KOPT-K1 (cell line): Measurements from ENCODE around the gene TARS2.

Experiments used
- H3K27ac ChIP-seq: fragments of 200-600 bp; sonication (generic); 2 replicates; pipeline ENCODE4 v1.5.1; 2016; ENCODE audit warnings: antibody characterized with exemption, mild to moderate bottlenecking, low read depth, low read length; ENCODE audit not compliant: poor library complexity, severe bottlenecking
- H3K36me3 ChIP-seq: fragments of 200-600 bp; sonication (generic); 2 replicates; pipeline ENCODE4 v1.5.1; 2017; ENCODE audit warnings: antibody characterized with exemption, mild to moderate bottlenecking, low read length, moderate library complexity; ENCODE audit not compliant: insufficient read depth
- H3K9me3 ChIP-seq: fragments of 200-600 bp; sonication (generic); 2 replicates; pipeline ENCODE4 v1.5.1; 2017; ENCODE audit warnings: antibody characterized with exemption, low read length, mild to moderate bottlenecking; ENCODE audit not compliant: insufficient read depth, poor library complexity, severe bottlenecking

TARS2 gene

DNA sequence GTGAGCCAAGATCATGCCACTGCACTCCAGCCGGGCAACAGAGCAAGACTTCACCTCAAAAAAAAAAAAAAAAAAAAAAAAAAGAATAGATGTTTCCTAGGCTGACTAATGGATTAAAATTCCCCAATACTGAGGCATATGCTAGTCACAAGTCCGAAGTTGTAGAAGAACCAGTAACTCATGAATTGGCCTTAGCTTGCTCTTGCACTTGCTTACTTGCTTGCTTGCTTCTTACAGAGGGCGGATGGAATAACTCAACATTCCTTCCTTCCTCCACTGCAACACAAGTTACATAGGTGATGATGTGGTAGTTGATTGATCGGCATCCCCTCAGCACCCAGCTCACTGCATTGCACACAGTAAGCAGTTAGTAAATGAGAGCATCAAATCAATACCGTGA lies 2.8 kb upstream of the TARS2 start:
- no peaks in the 10 kb centered on the region for H3K9me3 ChIP-seq
- no peak overlapping the region for H3K27ac ChIP-seq
- peaks cover 8% of the 10 kb centered on the region for H3K36me3 ChIP-seq

DNA sequence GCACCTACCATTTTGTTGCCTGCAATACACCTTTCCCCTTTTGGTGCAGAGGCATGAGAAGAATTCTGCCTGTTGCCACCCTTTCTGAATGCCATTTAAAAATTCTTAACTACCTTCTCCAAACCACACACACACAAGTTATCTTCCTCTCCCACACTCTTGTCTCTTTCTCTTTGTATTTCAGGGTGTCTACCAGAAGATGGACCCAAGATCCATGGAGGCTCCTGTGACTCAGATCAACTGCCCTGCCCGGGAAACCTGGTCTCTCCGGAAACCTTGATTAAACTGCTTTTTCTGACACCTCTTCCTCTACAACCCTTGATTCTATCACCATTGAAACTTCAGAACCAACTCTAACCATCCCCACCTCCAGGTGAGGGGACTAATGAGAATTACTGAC lies 2.4 kb upstream of the TARS2 start:
- H3K27ac ChIP-seq, result no peak overlapping the region

DNA sequence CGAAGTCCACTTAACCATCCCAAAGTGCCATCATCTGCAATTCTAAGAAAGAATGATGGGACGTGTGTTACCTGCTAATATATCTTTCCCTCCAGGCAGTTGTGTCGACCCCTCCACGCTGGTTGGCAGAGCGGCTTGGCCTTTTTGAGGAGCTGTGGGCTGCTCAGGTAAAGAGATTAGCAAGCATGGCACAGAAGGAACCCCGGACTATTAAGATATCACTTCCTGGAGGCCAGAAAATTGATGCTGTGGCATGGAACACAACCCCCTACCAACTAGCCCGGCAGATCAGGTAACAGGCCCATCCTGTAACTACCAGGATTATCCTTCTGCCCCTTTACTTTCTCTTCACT lies 520 bp downstream of the TARS2 start:
- peaks cover 36% of the 10 kb centered on the region for H3K36me3 ChIP-seq
- peak overlapping the region; percentile 74 for H3K27ac ChIP-seq
- no peaks in the 10 kb centered on the region for H3K9me3 ChIP-seq

More for the DNA sequence above, 2.4 kb upstream of the TARS2 start:
- no peaks in the 10 kb centered on the region for H3K9me3 ChIP-seq
- peaks cover 10% of the 10 kb centered on the region for H3K36me3 ChIP-seq

DNA sequence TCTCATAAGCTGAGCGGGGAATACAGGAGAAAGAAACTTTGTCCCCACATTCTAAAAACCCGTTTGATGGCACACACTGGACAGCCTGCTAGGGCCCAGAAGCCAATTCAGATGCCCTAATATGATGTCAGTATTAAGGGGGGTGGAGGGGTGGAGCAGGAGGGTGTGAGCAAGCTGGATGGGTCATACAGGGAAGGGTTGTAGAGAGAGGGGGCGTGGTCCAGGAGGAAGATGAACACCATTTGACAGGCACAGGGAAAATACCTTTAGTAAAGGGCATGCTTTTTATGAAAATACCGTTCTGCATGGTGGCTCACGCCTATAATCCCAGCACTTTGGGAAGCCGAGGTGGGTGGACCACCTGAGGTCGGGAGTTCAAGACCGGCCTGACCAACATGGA lies 6.0 kb downstream of the TARS2 start:
- H3K36me3 ChIP-seq, result peaks cover 75% of the 10 kb centered on the region
- H3K27ac ChIP-seq, result no peak overlapping the region
- no peaks in the 10 kb centered on the region for H3K9me3 ChIP-seq

DNA sequence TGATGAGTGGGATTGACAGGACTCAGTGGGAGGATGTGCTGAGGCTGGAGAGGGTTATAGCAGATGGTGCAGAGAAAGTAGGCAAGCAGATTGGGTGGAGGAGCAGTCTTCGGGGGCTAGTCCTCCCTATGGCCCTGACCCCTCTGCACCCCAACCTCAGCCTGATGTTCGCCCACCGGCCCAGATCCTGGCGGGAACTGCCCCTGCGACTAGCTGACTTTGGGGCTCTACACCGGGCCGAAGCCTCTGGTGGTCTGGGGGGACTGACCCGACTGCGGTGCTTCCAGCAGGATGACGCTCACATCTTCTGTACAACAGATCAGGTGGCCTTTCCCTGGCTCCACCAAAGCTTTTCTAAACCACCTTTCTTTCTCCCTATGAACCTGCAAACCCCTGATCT lies 11.1 kb downstream of the TARS2 start:
- Histone ChIP-seq H3K36me3 (peaks cover 73% of the 10 kb centered on the region), H3K27ac (no peak overlapping the region), H3K9me3 (no peaks in the 10 kb centered on the region)

DNA sequence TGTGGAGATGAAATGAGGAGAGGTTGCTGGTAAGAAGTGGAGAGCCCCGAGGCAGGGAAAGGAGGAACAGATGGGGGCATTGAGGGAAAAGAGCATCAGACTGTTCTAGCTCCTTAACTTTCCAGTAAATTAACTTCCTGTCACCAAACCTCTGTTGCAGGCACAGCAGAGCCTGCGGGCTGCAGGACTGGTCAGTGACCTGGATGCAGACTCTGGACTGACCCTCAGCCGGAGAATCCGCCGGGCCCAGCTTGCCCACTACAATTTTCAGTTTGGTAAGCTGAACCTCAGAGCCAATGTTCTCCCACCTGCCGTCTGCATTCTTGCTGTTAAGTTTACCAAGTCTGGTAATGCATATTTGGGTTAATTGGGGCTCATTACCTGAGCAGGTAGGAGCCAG lies 18.2 kb downstream of the TARS2 start:
- peaks cover 56% of the 10 kb centered on the region for H3K36me3 ChIP-seq
- H3K27ac ChIP-seq, result no peak overlapping the region
- no peaks in the 10 kb centered on the region for H3K9me3 ChIP-seq

DNA sequence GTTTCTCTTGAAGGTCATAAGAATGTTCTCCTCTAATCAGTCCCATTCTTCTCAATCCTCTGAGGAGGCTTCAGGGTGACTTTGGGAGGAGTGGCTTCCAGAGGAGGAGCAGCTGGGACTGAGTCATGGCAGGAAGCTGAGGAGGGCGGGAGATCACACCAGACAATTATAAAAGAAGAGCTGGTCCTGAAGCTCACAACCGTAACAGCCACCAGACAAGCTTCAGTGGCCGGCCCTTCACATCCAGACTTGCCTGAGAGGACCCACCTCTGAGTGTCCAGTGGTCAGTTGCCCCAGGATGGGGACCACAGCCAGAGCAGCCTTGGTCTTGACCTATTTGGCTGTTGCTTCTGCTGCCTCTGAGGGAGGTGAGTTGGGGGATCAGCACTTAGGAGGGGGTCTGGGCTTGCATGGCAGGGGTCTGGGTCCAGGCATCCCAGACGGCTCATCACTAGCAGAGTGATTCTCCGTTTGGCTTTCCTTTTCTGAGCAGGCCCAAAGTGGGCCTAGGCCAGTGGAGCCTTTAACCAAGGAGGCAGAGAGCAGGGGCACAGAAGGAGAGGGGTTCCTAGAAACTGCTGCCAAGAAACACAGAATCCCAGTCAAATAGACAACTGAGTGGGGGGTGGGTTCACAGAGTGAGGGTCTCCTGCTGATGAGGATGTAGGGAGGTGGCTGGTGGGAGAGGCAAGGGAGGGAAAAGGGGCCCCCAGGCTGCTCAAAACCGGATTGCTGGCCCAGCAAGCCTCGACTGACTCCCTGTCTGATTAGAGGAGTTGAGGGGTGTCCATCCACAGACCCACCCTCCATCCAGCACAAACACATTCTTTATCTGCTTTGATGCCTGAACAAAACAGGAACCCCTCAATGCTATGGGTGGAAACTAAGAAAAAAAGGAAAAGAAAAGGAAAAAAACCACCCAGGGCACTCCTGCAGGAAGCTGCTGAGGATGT lies 21.0 kb downstream of the TARS2 start, which contains the start of gene ECM1:
Gene ECM1, plus strand, starts transcription at position 198 of the 953 bp plus-strand sequence. Its CDS starts 101 bp downstream, at position 299.
- Histone ChIP-seq H3K9me3 (no peaks in the 10 kb centered on the region), H3K36me3 (peaks cover 37% of the 10 kb centered on the region), H3K27ac (no peak within 1 kb of the TSS)

- Histone ChIP-seq H3K27ac (no peak overlapping the region), H3K36me3 (peaks cover 33% of the 10 kb centered on the region), H3K9me3 (no peaks in the 10 kb centered on the region)
These were observed 21.8 kb downstream of the TARS2 start for GRCh38 chr1:150508982-150509381.

DNA sequence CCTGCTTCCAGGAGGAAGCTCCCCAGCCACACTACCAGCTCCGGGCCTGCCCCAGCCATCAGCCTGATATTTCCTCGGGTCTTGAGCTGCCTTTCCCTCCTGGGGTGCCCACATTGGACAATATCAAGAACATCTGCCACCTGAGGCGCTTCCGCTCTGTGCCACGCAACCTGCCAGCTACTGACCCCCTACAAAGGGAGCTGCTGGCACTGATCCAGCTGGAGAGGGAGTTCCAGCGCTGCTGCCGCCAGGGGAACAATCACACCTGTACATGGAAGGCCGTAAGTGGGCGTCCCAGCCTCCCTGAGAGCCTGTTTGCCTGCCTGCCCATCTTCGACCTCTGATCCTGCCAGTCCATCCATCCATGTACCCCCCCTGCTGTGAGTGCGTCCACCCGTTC lies 24.3 kb downstream of the TARS2 start:
- H3K36me3 ChIP-seq, result peaks cover 7% of the 10 kb centered on the region; the same call in 1 of the 2 replicates
- H3K27ac ChIP-seq, result no peak overlapping the region
- no peaks in the 10 kb centered on the region for H3K9me3 ChIP-seq

DNA sequence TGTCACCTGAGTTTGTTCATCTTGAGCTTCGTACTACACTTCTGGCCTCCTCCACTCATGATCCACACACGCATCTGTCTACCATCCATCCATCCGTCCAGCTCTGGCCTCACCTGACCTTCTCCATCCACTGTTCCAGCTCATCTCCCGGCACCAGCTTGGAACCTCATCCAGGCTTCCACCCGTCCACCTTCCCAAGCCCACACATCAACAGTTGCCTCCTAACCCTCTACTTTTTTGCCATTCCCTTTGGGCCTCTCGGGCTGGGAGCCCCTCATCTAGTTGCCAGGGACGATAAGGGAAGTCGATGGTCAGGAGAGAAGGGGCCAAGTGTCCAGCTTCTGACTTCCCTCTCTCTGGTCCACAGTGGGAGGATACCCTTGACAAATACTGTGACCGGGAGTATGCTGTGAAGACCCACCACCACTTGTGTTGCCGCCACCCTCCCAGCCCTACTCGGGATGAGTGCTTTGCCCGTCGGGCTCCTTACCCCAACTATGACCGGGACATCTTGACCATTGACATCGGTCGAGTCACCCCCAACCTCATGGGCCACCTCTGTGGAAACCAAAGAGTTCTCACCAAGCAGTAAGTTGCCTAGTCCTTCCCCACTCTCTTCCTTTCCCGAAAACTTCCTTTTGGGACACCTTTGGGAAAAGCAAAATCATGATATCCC lies 24.9 kb downstream of the TARS2 start:
- Histone ChIP-seq H3K9me3 (no peaks in the 10 kb centered on the region), H3K36me3 (peaks cover 1% of the 10 kb centered on the region; the same call in 1 of the 2 replicates), H3K27ac (no peak overlapping the region)

DNA sequence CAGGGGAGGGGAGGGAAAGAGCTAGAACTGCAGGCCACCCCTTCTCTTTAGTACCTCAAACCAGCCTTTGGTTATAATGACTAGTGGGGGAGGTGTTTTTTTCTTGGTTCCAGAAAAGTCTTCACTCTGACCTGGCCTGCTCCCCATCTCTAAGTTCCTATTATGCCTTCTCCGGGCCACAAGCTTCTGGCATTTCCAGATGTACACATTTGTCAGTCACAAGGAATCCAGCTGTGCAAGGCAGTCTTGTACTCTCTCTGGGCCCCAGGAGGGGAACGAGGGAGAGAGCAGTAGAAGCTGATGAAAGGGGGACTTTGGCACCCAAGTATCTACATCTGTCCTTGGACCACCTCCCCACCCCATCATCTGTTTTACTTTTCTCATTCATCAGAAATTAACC lies 25.6 kb downstream of the TARS2 start:
- H3K9me3 ChIP-seq, result no peaks in the 10 kb centered on the region
- H3K36me3 ChIP-seq, result no peaks in the 10 kb centered on the region
- H3K27ac ChIP-seq, result no peak overlapping the region

DNA sequence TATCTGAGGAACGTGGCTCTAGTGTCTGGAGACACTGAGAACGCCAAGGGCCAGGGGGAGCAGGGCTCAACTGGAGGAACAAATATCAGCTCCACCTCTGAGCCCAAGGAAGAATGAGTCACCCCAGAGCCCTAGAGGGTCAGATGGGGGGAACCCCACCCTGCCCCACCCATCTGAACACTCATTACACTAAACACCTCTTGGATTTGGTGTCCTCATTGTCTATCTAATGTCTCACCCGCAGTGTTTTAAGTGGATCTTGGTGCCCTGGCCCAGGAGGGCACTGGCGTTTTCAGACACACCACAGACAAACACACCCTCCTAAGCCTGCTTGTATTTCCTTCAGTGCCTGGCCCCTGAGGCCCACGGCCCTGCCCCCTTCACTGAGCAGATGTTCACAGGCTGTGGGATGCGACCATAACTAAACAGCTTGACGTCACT lies 26.2 kb downstream of the TARS2 start:
- no peak overlapping the region for H3K27ac ChIP-seq

DNA sequence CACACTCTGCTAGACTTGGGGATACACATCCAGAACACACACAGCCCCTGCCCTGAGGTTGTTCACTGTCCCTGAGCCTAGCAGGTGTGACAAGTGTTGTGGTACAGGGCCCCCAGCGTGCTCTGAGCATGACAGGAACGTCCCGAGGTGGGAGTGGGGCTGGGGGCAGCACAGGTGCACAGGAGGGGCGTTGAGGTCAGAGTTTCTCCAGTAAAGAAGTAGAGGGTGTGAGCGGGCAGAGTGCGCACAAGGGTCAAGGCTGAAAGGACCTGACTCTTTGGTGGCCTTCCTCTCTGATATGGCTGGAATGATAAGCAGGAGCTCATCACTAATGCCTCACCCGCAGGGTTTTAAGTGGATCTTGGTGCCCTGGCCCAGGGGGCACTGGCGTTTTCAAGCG lies 27.0 kb downstream of the TARS2 start:
- Histone ChIP-seq H3K36me3 (no peaks in the 10 kb centered on the region), H3K9me3 (no peaks in the 10 kb centered on the region), H3K27ac (no peak overlapping the region)

More for the DNA sequence above, 26.2 kb downstream of the TARS2 start:
- Histone ChIP-seq H3K36me3 (no peaks in the 10 kb centered on the region), H3K9me3 (no peaks in the 10 kb centered on the region)

DNA sequence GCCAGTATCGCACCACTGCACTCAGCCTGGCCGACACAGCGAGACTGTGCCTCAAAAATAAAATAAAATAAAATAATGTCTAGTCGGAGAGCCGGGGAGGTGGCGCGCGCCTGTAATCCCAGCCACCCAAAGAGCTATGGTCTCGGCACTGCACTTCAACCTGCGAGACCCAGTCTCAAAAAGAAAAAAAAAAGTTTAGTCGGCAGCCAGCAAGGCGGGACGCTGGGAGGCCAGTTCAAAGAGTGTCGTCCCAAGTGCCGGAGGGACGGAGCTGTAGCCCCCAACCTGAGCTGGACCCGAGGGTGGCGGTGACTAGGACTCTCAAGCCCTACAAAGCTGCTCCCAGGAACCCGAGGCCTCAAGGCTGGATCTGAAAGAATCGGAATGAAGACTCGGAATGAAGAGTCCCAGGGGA lies 27.7 kb downstream of the TARS2 start:
- H3K27ac ChIP-seq, result no peak overlapping the region
- H3K36me3 ChIP-seq, result no peaks in the 10 kb centered on the region
- no peaks in the 10 kb centered on the region for H3K9me3 ChIP-seq

DNA sequence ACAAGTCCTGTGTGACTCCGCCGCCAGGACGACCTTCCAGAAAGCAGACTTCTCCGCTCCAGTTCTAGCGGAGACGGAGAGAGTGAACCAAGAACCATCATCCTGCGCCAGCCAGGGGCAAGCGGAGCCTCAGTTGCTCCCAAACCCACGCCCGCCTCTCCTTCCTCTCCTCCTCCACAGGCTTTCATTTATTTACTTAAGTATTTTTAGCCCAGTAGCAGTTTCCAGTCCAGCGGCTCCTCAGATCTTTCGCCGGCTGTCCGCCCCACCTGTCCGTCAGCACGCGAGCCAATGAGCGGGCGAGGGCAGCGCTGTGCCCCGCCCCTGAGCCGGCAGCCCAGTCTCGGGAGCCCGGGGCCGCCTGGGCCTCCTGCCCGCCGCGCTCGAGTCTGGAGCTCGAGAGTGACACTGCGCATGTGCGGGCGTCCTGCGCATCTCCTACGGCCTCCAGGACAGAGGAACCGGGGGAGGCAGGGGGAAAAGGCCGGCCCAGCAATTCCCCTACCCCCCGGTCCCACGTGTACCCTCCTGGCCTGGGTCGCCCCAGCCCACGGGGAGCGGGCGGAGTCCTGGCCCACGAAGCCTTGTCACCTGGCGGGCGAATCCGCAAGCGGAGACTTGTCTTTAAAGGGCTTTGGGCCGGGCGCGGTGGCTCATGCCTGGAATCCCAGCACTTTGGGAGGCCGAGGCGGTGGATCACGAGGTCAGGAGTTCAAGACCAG lies 28.3 kb downstream of the TARS2 start, which contains the start of gene FALEC:
Gene FALEC, plus strand, starts transcription at position 425 of the 722 bp plus-strand sequence.
- H3K9me3 ChIP-seq, result no peaks in the 10 kb centered on the region
- H3K36me3 ChIP-seq, result no peaks in the 10 kb centered on the region
- H3K27ac ChIP-seq, result peak within 1 kb of the TSS; percentile 48
